GM06990 (cell line): Measurements from ENCODE around the gene ZBTB20.
A peak's percentile ranks its signal among the peaks of the same experiment; 100 is the strongest.

Experiments used
- DNase-seq: peaks from one replicate; pipeline ENCODE4 v3.0.0-alpha.2; 2011; ENCODE audit not compliant: insufficient read length; ENCODE audit errors: extremely low read depth
- H3K27me3 ChIP-seq: replicated peaks from 2 replicates; pipeline ENCODE4 v1.6.0; 2011; ENCODE audit warnings: low read length; ENCODE audit not compliant: control insufficient read depth, insufficient read depth
- H3K36me3 ChIP-seq: 2 replicates; pipeline ENCODE4 v1.5.1; 2011; ENCODE audit warnings: low read length; ENCODE audit not compliant: control insufficient read depth, insufficient read depth
- H3K4me3 ChIP-seq: replicated peaks from 2 replicates; pipeline ENCODE4 v1.5.1; 2011; ENCODE audit warnings: low read depth, mild to moderate bottlenecking, control low read depth, low read length
- TF ChIP-seq, protein P1 (sequence below): IDR thresholded peaks from 2 replicates; pipeline ENCODE4 v1.5.1; 2011; ENCODE audit warnings: low read length, control low read depth, mild to moderate bottlenecking, inconsistent platforms; ENCODE audit not compliant: insufficient read depth, poor library complexity, severe bottlenecking

Gene ZBTB20

DNA sequence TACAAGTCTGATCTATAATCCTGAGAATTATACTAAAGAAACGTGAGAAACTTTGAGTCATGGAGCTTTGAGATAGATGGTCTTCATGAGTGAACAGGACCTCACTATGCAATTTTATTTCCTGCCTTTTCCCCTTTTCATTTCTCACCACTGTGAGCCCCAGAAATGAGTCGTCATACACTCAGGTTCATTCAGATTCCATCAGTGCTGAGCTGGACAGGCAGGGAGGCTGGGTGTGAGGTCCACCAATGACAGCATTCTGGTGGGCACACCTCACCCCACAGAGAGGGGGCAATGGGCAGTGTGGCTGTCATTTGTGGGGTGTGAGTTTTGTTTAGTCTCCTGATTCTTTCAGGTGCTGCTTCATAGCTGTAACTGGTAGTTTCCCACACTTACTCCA, 836.4 kb downstream of the ZBTB20 start:
- no peaks in the 10 kb centered on the region for H3K36me3 ChIP-seq
- no peak for DNase-seq
- no peak overlapping the region for H3K4me3 ChIP-seq
- no peaks in the 10 kb centered on the region for H3K27me3 ChIP-seq
- TF ChIP-seq, protein P1, sequence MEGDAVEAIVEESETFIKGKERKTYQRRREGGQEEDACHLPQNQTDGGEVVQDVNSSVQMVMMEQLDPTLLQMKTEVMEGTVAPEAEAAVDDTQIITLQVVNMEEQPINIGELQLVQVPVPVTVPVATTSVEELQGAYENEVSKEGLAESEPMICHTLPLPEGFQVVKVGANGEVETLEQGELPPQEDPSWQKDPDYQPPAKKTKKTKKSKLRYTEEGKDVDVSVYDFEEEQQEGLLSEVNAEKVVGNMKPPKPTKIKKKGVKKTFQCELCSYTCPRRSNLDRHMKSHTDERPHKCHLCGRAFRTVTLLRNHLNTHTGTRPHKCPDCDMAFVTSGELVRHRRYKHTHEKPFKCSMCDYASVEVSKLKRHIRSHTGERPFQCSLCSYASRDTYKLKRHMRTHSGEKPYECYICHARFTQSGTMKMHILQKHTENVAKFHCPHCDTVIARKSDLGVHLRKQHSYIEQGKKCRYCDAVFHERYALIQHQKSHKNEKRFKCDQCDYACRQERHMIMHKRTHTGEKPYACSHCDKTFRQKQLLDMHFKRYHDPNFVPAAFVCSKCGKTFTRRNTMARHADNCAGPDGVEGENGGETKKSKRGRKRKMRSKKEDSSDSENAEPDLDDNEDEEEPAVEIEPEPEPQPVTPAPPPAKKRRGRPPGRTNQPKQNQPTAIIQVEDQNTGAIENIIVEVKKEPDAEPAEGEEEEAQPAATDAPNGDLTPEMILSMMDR, result no peak

DNA sequence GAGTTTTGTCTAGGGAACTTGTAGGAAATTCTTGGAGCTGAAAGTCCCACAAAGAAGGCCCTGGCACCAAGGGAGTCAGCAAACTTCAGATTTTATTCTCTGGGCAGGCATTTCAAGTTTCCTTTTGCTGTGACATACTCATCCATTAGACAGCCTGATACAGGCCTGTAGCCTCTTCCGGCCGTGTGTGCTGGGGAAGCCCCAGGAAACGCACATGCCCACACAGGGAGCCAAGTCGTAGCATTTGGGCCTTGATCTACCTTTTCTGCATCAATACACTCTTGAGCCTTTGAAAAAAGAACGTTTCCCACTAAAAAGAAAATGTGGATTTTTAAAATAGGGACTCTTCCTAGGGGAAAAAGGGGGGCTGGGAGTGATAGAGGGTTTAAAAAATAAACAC, 838.3 kb downstream of the ZBTB20 start:
- DNase-seq, result peak; percentile 57
- TF ChIP-seq, protein P1, result no peak
- no peaks in the 10 kb centered on the region for H3K36me3 ChIP-seq
- no peak overlapping the region for H3K4me3 ChIP-seq
- H3K27me3 ChIP-seq, result no peaks in the 10 kb centered on the region

DNA sequence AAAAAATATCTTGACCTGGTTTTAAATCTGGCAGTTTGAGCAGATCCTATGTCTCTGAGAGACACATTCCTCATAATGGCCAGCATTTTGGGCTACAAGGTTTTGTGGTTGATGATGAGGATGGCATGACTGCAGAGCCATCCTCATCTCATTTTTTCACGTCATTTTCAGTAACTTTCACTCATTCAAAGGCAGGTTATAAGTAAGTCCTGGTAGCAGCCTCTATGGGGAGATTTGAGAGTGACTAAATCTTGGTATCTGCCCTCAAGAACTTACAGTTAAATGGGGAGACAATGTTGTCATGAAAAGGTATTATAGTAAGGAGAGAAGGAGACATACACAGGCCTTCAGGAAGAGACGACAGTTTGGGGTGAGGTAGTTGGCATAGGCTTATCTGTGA, 838.7 kb downstream of the ZBTB20 start:
- Histone ChIP-seq H3K4me3 (no peak overlapping the region), H3K27me3 (no peaks in the 10 kb centered on the region), H3K36me3 (no peaks in the 10 kb centered on the region)
- DNase-seq, result no peak
- TF ChIP-seq, protein P1, result no peak

DNA sequence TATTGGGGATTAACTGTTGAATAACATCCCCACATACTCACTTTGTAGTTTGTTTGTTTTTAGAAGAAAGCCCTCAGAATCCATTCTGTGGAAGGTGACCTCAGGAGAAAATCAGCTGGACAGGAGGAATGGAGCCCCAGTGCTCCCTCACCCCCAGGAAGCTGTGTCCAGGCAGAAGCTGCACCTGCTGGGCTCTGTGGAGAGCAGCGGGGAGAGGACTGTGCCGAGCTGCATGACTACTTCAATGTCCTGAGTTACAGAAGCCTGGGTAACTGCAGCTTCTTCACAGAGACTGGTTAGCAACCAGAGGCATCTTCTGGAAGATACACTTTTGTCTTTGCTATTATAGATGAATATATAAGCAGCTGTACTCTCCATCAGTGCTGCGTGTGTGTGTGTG, 839.3 kb downstream of the ZBTB20 start:
- TF ChIP-seq, protein P1, result no peak
- H3K36me3 ChIP-seq, result no peaks in the 10 kb centered on the region
- DNase-seq, result peak; percentile 24
- H3K4me3 ChIP-seq, result peak overlapping the region; percentile 32
- no peaks in the 10 kb centered on the region for H3K27me3 ChIP-seq

DNA sequence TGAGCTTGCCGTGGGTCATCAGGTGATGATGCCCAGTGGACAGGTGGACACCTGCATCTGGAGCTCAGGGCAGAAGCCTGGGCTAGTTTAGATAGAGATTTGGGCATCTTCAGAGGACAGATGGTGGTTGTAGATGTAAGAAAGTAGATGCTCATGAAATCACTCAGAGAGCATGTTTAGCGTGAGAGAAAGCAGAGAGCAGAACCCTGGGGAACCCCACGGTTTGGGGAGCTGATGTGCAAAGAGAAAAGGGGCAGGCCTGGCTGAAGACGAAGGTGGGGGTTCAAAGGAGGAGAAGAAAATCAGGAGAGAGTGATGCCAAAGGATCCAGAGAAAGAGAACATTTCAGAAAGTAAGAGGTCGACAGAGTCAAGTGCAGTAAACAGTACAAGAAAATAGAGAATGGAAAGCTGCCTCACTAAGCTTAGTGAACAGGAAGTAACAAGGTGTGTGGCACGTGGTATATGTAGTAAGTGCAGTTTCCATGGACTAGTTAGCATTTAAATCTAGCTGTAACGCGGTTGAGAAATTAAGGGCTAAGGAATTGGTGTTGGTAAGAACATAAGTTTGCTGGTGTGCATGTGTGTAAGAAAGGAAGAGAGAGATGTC, 839.8 kb downstream of the ZBTB20 start:
- peak; percentile 25 for DNase-seq
- H3K4me3 ChIP-seq, result 0 out of 2 replicates have a peak overlapping the region, but pooled peaks have one; percentile 32
- H3K27me3 ChIP-seq, result no peaks in the 10 kb centered on the region
- TF ChIP-seq, protein P1, result no peak
- H3K36me3 ChIP-seq, result no peaks in the 10 kb centered on the region
